GM21723 (cell line): ENCODE results near the gene ZNF638.

Experiments
- ATAC-seq: cut with Tn5 transposase; IDR thresholded peaks from one replicate; pipeline ENCODE4 v1.9.1; 2021; ENCODE audit warnings: mild to moderate bottlenecking, moderate library complexity; ENCODE audit not compliant: unreplicated experiment

The ZNF638 gene

GRCh38 chr2:71467180-71467815 is 135.7 kb downstream of the ZNF638 start:
- ATAC-seq, result no peak

GRCh38 chr2:71468279-71469015 is 136.9 kb downstream of the ZNF638 start:
- no peak for ATAC-seq

DNA sequence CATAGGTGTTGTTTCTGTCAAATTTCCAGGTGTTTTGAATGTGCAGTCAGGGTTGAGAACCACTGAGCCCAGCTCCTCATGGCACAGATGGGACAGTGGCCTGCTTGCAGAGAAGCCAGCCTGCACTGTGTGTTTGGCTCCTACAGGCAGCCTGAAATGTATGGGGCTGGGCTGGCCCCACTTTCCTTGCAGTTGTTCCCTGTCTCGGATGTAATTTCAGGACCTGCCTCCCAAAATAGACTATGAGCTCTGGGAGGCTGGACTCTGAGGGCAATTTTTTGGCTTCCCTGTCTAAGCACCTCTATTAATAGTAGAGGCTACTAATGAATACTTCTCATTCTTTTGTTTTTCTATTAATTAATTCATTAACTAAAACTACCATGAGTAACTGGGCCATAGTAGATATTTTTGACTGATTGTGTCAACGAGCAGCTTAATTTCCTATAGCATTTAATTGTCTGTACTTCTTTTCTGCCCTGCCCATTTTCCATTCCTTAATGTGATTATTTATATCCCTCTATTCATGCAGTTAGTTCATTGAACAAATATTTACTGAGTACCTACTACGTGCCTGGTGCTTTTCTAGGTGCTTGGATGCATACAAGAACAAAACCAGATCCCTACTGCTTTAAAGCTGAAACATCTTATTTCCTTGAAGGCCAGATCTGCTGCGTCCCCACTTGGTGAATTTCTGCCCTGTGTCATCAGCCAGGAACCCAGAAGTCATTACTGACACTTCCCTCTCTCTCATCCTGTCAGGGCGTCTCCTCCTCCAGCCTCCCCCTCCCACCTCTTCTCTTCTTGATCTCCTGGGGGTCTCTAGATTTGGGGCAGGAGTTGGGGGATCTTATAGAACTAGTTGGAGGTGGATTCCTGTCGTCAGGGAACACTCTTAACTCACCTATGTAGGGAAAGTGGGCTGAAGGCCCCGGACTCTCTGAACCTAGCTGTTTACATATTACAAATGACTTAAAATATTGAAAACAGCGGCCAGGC is 138.1 kb downstream of the ZNF638 start:
- ATAC-seq, result no peak

- no peak for ATAC-seq
Measured at GRCh38 chr2:71471276-71471675, 139.7 kb downstream of the ZNF638 start.

GRCh38 chr2:71472019-71472418 is 140.4 kb downstream of the ZNF638 start:
- no peak for ATAC-seq

DNA sequence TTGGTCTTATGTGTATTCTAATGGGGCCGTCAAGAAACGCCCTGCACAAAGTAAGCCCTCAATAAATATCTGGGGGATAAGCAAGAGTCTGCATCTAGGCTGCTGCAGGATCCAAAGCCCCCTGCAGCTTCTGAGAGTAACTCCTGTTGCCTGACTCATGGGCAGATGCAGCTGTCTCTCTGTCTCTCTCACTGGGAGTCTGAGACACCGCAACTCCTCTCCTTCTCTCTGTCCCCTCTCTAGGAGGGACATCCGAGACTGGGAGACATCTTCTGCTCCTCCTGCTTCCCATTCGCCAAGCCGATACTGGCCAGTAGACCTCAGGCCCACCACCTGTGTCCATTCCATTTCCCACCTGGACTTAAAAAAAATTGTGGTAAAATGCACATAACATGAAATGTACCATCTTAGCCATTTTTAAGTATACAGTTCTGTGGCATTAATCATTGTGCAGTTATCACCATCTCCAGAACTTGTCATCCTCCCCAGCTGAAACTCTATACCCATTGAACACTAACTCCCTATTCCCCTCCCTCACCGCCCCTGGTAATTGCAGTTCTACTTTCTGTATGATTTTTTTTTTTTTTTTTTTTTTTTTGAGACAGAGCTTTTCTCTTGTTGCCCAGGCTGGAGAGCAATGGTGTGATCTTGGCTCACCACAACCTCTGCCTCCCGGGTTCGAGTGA is 141.9 kb downstream of the ZNF638 start:
- ATAC-seq, result no peak

DNA sequence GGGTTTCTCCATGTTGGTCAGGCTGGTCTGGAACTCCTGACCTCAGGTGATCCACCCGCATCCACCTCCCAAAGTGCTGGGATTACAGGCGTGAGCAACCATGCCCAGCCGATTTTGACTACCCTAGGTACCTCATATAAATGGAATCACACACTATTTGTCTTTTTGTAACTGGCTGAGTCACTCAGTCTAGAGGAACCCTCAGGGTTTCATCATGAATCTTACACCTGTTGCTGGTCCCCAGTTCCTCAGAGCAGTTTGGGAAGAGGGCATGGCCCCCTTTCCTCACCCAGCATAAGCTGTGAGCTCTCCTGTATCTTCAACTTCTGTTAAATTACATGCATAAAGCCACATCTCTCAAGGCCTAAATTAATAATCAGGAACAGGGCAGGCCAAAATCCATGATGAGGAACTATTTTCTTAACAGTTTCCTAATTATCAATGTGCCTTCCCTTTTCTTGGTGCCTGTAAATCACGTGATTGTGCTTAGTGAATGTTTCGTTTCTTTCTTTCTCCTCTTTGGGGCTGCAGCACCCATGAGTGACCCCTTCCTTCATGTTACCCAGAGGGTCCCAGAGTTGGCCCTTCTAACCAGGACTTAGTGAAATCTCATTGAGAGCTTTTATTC is 142.6 kb downstream of the ZNF638 start:
- no peak for ATAC-seq

- ATAC-seq, result no peak
Measured at GRCh38 chr2:71474744-71475397, 143.3 kb downstream of the ZNF638 start.

DNA sequence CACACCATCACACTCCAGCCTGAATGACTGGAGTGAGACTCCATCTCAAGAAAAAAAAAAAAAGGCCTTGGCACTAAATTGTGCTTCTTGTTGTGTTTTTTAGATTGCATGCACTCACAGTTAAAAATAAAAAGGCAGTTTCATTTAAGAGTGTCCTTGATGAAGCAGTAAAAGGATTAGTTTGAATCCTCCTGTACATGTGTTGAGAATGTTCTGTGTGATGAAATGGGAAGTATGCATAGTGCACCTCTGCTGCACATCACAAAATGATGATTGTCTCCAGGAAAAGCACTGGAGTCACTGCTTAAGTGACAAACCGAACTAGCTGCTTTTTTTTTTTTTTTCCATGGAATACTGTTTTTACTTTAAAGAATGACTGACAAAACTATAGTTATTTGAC is 144.9 kb downstream of the ZNF638 start:
- ATAC-seq, result no peak

GRCh38 chr2:71477231-71477691 is 145.7 kb downstream of the ZNF638 start:
- ATAC-seq, result no peak

GRCh38 chr2:71478806-71479205 is 147.2 kb downstream of the ZNF638 start:
- ATAC-seq, result no peak

DNA sequence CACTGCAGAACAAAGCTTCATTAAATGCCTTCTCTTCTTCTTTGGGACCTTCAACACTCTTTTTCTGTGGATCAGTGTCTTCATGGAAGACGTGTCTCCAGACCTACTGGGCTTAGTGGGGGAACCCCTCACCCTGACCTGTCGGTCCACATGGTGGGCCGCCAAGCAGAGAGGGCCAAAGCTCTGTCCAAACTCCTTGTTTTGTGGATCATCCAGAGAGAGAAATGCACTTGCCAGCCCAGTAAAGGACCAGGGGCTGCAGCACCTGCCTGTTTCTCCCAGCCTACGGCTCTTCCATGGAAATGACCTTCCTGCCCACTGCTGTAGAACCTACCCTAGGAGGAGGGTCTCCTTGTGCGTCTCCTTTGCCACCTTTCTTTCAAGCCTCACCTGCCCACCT is 147.7 kb downstream of the ZNF638 start:
- ATAC-seq, result no peak

GRCh38 chr2:71481111-71481510 is 149.5 kb downstream of the ZNF638 start:
- ATAC-seq, result no peak

DNA sequence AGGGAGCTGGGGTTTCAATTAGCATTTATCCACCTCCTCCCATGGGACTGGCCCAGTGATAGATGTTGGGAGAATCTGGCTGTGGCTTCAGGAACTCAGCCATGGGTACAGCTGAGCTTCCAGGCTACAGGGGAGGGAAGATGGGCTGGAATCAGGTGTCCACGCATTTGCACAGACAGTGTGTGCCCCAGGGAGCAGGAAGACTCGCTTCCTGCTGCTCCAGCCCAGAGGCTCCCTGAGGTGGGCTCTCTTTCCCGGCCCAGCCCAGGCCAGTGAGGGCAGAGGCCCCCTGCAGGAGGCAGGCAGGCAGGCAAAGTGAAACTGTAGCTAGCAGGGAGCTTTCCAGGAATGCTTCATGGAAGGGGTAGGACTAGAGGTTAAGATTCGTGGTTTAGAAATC is 150.5 kb downstream of the ZNF638 start:
- ATAC-seq, result no peak

- ATAC-seq, result no peak
Measured at GRCh38 chr2:71483246-71483645, 151.7 kb downstream of the ZNF638 start.

- ATAC-seq, result no peak
Measured at GRCh38 chr2:71484354-71484753, 152.8 kb downstream of the ZNF638 start.
